Mesothelial cell of epicardium (in vitro differentiated cells): ENCODE data around the gene PAPOLA. TPM values are rescaled to one million over a fixed set of nuclear protein-coding genes. Genes with fewer than 3 reads are reported as not detected.

Experiments used
- DNase-seq, 2 experiments: peaks; one replicate each; pipeline ENCODE4 v3.0.0; 2021; ENCODE audit warnings: low spot score in 2 of 2; ENCODE audit not compliant: unreplicated experiment in 2 of 2
- H3K27ac Mint-ChIP-seq: 2 replicates; pipeline ENCODE4 v1.8.0; 2021; ENCODE audit warnings: mixed read lengths
- H3K27me3 Mint-ChIP-seq: 2 replicates; pipeline ENCODE4 v1.8.0; 2021; ENCODE audit warnings: low read depth, mixed read lengths
- H3K36me3 Mint-ChIP-seq: 2 replicates; pipeline ENCODE4 v1.8.0; 2021; ENCODE audit warnings: mixed read lengths
- H3K4me1 Mint-ChIP-seq: 2 replicates; pipeline ENCODE4 v1.8.0; 2021; ENCODE audit warnings: mixed read lengths
- H3K4me3 Mint-ChIP-seq: 2 replicates; pipeline ENCODE4 v1.8.0; 2021; ENCODE audit warnings: mild to moderate bottlenecking, moderate library complexity, mixed read lengths
- H3K9me3 Mint-ChIP-seq: 2 replicates; pipeline ENCODE4 v1.8.0; 2021; ENCODE audit warnings: mixed read lengths
- total RNA-seq: library from RNA; stranded (reverse); gene quantifications from 3 replicates; pipeline ENCODE4 v1.2.1, GENCODE V29; 2021
- TF ChIP-seq, protein P1 (sequence below): fragments of 200-600 bp; sonication (generic); IDR thresholded peaks from one replicate; pipeline ENCODE4 v1.5.0; 2021; ENCODE audit warnings: antibody characterized with exemption; ENCODE audit not compliant: unreplicated experiment

Gene PAPOLA
- total RNA-seq, 1 donor from 2014 or later = 196 TPM

DNA sequence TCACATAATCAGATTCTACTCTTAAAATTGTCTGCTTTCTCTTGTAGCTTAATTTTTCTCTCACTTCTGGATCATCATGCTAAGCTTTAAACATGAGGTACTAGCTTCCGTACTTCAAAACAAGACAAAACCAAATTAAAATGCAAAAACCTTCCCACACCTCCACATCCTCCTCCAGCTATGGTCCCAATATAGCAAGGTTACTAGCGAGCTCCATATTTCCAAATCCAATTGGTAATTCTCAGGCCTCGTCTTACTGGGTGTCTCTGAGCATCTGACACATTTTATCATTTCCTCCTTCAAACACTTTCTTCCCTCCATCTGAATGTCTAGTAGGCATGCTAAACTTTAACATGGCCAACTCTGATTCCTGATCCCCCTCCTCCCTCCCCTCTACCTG lies 7.9 kb upstream of the PAPOLA start:
- no peak overlapping the region for H3K4me3 Mint-ChIP-seq
- peaks cover 6% of the 10 kb centered on the region for H3K27me3 Mint-ChIP-seq
- TF ChIP-seq, protein P1, sequence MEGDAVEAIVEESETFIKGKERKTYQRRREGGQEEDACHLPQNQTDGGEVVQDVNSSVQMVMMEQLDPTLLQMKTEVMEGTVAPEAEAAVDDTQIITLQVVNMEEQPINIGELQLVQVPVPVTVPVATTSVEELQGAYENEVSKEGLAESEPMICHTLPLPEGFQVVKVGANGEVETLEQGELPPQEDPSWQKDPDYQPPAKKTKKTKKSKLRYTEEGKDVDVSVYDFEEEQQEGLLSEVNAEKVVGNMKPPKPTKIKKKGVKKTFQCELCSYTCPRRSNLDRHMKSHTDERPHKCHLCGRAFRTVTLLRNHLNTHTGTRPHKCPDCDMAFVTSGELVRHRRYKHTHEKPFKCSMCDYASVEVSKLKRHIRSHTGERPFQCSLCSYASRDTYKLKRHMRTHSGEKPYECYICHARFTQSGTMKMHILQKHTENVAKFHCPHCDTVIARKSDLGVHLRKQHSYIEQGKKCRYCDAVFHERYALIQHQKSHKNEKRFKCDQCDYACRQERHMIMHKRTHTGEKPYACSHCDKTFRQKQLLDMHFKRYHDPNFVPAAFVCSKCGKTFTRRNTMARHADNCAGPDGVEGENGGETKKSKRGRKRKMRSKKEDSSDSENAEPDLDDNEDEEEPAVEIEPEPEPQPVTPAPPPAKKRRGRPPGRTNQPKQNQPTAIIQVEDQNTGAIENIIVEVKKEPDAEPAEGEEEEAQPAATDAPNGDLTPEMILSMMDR = no peak
- peaks cover 5% of the 10 kb centered on the region for H3K9me3 Mint-ChIP-seq
- H3K4me1 Mint-ChIP-seq = no peaks in the 10 kb centered on the region
- H3K36me3 Mint-ChIP-seq = no peaks in the 10 kb centered on the region
- H3K27ac Mint-ChIP-seq = no peak overlapping the region
- DNase-seq = no peak

DNA sequence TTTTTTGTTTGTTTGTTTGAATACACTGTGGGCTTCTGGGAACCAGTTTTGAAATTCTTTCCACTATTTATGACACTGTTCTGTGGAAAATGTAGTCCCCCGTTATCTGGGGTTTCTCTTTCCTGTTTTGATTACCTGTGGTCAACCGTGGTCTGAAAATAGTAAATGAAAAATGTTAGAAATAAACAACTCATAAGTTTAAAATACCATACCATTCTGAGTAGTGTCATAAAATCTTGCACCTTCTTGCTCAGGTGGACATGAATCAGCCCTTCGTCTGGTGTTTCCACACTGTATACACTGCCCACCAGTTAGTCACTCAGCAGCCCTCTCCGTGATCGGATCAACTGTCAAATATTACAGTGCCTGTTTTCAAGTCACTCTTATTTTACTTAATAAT lies 5.1 kb upstream of the PAPOLA start:
- TF ChIP-seq, protein P1 = no peak

DNA sequence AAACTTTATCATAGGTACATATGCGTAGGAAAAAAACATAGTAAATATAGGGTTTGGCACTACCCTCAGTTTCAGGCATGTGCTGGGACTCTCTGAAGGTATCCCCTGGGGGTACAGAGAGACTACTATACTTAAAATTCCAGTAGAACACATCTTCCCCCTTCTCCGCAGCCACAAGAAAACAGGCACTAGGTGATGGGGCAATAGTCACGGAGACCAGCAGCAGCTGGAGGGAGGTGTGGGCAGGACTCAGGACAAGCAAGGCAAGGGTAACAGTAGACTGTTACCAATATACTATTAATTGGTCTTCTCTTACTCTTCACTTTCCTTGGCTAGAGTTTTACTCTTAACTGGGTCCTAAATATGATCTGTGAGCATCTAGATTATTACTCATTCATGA lies 4.6 kb upstream of the PAPOLA start:
- peaks cover 5% of the 10 kb centered on the region for H3K4me1 Mint-ChIP-seq
- no peaks in the 10 kb centered on the region for H3K9me3 Mint-ChIP-seq
- TF ChIP-seq, protein P1 = no peak
- no peak for DNase-seq
- no peaks in the 10 kb centered on the region for H3K36me3 Mint-ChIP-seq
- no peak overlapping the region for H3K27ac Mint-ChIP-seq
- H3K27me3 Mint-ChIP-seq = peaks cover 6% of the 10 kb centered on the region
- H3K4me3 Mint-ChIP-seq = no peak overlapping the region

More for the DNA sequence above, 5.1 kb upstream of the PAPOLA start:
- H3K27ac Mint-ChIP-seq = no peak overlapping the region
- H3K27me3 Mint-ChIP-seq = peaks cover 6% of the 10 kb centered on the region
- H3K36me3 Mint-ChIP-seq = no peaks in the 10 kb centered on the region
- H3K4me3 Mint-ChIP-seq = no peak overlapping the region
- DNase-seq = no peak
- no peaks in the 10 kb centered on the region for H3K9me3 Mint-ChIP-seq
- H3K4me1 Mint-ChIP-seq = peaks cover 5% of the 10 kb centered on the region

DNA sequence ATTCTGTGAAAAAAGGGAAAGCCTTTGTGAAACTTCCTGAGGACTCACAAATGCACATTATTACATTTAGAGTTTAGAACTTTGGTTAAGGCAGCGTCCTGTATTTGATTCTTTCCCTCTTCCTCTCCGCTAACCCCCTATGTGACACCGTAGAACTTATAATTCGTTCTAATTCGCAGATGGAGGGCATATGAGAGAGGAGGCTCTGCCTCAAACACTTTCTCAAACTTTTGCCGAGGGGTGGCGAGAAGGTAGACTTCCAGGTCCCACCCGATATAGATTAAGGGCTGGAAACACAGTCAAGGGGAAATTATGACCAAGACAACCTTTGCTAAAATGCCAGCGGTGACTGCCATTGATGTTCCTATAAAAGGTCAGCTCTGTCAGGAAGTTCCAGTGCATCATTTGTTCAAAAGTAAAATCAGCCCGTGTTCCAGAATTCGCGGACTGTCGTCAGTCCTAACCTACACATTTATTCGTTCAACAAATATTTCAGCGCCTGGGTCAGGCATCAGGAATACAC lies 904 bp upstream of the PAPOLA start:
- H3K9me3 Mint-ChIP-seq = no peaks in the 10 kb centered on the region
- peaks cover 23% of the 10 kb centered on the region for H3K4me1 Mint-ChIP-seq
- H3K4me3 Mint-ChIP-seq = peak overlapping the region; percentile 99
- peaks cover 7% of the 10 kb centered on the region for H3K36me3 Mint-ChIP-seq
- no peak for DNase-seq
- TF ChIP-seq, protein P1 = no peak
- H3K27ac Mint-ChIP-seq = peak overlapping the region; percentile 99
- H3K27me3 Mint-ChIP-seq = peaks cover 3% of the 10 kb centered on the region

DNA sequence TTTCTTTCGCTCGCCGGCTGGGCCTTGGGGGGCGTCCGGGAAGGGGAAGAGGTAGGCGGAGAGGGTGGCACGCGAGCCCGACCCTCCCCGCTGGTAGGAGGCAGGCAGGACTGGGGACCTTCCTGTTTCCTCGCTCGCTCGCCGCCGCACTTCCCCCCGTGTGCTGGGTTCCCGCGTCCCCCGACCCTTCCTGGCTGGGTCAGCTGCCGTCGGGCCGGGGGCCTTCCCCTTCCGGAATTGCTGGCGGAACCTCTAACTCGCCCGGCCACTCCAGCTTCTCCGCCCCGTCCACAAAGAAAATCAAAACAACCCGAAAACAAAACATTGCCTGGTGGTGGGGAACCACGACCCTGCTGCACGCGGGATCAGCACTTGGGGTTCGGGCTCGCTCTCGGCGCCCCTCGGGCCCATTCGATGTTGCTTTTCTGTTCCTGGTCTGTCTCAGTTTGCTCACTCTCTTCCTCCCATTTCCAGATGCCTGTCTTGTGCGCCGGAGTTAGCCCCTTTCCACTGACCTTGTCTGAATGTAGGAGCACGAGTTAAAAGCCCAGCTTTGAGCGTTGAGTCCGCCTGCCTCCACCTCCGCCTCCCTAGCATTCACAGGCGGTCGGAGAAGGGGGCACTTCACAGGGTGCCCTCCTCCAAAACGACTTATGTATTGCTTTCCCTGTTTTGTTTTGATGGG lies 581 bp downstream of the PAPOLA start:
- Mint-ChIP-seq H3K36me3 (peaks cover 7% of the 10 kb centered on the region), H3K9me3 (no peaks in the 10 kb centered on the region), H3K27ac (peak overlapping the region; percentile 99), H3K4me3 (peak overlapping the region; percentile 99), H3K4me1 (peaks cover 23% of the 10 kb centered on the region), H3K27me3 (peaks cover 3% of the 10 kb centered on the region)
- peak in 1 of 2 experiments; percentile 50 for DNase-seq
- TF ChIP-seq, protein P1 = no peak
